NCI-H460 (cell line): ENCODE measurements around the gene RELB. TPM values are rescaled to one million over a fixed set of nuclear protein-coding genes. Genes with fewer than 3 reads are reported as not detected.

ENCODE experiments used
- DNase-seq: peaks from one replicate; pipeline ENCODE4 v3.0.0-alpha.2; 2016; ENCODE audit warnings: low read depth; ENCODE audit errors: extremely low read depth
- total RNA-seq: library from RNA; depleted of rRNA; stranded (reverse); fragments of >200 nt; shearing (Covaris generic); gene quantifications from 2 replicates; pipeline ENCODE4 v1.2.3, GENCODE V29; 2014

Gene RELB
- total RNA-seq, 1 experiment from 2014 or later, result 12.5 TPM

DNA sequence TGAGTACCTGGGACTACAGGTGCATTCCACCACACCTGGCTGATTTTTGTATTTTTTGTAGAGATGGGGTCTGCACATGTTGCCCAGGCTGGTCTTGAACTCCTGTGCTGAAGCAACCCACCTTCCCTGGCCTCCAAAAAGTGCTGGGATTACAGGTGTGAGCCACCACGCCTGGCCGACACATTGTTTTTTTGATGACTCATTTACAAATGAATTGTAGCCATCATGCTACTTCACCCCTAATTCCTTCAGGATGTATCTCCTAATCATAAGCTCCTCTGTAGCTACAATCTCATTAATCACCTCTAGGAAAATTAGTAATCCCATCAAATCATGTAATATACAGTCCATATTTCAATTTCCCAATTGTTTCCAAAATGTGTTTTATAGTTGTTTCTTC is 17.9 kb downstream of the RELB start:
- DNase-seq, result no peak

- DNase-seq, result no peak
Observed at GRCh38 chr19:45020071-45020470, 18.8 kb downstream of the RELB start.

DNA sequence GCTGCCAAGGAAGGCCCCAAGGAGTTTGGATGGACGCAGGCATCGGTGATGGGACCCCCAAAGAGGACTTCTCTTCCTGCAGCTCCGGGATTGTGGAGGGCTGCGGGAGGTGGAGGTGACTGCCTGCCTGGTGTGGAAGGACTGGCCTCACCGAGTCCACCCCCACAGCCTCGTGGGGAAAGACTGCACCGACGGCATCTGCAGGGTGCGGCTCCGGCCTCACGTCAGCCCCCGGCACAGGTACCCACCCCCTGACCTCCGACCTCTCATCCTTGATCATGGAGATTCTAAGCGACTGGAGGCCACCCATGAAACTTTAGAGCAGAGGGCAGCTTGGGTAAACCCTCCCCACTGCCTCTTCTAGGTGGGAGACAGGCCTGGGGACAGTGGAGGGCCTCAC is 20.7 kb downstream of the RELB start:
- DNase-seq, result no peak

- no peak for DNase-seq
Observed at GRCh38 chr19:45023048-45023447, 21.8 kb downstream of the RELB start.

DNA sequence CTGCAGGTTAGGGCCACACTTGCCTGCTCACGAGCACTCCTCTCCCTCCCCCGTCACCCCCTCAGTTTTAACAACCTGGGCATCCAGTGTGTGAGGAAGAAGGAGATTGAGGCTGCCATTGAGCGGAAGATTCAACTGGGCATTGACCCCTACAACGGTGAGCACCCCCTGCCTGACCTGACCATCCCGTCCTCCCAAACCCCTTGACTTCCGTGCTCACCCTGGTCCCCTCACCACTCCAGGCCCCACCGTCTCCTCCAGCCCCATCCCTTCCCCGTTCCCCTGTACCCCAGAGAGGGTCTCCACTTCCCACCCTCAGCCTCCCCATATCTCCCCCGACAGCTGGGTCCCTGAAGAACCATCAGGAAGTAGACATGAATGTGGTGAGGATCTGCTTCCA is 24.0 kb downstream of the RELB start:
- no peak for DNase-seq

DNA sequence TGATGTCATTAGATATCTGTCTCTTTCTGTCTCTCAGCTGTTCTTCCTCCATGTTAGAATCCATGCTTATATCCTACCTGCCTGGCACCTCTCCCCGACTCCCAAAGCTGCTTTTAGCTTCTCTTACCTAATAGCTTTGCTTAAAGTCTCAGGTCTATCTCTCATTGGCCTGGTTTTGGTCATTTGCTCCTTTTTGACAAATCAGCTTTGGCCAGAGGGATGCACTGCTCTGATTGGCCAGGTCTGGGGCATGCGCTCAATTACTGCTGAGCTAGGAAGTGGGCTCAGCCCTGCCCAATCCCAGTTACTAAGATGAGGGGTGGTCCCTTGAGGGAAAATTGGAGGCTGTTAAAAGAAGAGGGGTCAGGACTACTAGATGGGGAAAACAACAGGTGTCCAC is 26.1 kb downstream of the RELB start:
- DNase-seq, result no peak

GRCh38 chr19:45030825-45031224 is 29.6 kb downstream of the RELB start:
- no peak for DNase-seq

- DNase-seq, result no peak
Observed at GRCh38 chr19:45032421-45032820, 31.2 kb downstream of the RELB start.

GRCh38 chr19:45035755-45036154 is 34.5 kb downstream of the RELB start:
- DNase-seq, result no peak

GRCh38 chr19:45037393-45038169 is 36.3 kb downstream of the RELB start:
- no peak for DNase-seq

- peak; percentile 76 for DNase-seq
Observed at GRCh38 chr19:45038931-45039893, 37.9 kb downstream of the RELB start, which contains the start of gene CLASRP. CLASRP (plus strand) TSS chr19:45039045; CDS start chr19:45040213, 1,168 bp downstream.

GRCh38 chr19:45040059-45040771 is 39.0 kb downstream of the RELB start:
- no peak for DNase-seq

GRCh38 chr19:45041125-45041524 is 39.9 kb downstream of the RELB start:
- DNase-seq, result no peak

DNA sequence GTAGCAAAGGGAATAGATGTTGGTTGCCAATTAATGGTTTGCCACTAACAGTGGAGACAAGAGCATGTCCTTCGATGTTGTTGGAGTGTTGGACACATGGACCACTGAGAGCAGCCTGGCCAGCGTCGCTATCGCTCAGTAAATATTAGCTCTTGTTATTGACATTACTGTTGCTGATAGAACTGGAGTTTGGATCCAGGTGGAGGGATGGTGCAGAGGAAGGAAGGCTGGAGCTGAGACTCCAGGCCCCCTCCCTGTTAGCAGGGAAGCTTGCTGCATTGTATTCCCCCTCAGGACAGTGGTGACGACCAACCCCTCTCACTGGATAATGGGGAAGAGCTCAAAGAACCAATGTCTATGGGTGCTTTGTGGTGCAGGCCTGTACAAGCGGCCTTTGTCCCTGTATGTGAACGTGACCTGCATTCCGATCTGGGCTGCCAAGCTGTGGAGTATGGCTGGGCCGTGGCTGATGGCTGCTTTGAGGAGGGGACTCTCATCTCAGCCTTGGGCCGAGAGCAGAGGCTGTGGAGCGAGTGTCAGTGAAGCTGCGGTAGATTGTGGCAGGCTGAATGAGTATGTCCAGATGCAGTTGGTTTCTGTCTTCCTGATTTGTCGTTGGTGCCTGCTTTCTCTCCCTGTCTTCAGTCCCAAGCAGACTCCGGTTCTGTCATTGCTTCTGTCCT is 44.5 kb downstream of the RELB start:
- no peak for DNase-seq

GRCh38 chr19:45046355-45046754 is 45.1 kb downstream of the RELB start:
- DNase-seq, result no peak

DNA sequence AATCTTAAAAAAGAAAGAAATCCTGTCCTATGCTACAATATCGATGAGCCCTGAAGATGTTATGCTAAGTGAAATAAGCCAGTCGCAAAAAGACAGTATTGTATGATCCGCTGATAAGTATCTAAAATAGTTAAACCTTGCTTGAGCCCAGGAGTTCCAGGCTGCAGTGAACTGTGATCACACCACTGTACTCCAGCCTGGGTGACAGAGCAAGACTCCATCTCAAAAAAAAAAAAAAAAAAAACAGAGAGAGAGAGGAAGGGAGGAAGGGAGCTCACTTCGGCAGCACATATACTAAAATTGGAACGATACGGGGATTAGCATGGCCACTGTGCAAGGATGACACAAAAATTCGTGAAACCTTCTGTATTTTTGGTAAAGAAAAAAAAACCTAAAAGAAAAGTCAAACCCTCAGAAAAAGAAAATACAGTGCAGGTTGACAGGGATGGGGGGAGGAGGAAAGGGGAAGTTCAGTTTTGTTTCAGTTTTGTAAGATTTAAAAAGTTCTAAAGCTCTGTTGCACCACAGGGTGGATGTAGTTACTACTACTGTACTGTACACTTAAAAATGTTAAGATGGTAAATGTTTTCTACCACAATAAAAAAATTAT is 46.0 kb downstream of the RELB start:
- DNase-seq, result no peak

DNA sequence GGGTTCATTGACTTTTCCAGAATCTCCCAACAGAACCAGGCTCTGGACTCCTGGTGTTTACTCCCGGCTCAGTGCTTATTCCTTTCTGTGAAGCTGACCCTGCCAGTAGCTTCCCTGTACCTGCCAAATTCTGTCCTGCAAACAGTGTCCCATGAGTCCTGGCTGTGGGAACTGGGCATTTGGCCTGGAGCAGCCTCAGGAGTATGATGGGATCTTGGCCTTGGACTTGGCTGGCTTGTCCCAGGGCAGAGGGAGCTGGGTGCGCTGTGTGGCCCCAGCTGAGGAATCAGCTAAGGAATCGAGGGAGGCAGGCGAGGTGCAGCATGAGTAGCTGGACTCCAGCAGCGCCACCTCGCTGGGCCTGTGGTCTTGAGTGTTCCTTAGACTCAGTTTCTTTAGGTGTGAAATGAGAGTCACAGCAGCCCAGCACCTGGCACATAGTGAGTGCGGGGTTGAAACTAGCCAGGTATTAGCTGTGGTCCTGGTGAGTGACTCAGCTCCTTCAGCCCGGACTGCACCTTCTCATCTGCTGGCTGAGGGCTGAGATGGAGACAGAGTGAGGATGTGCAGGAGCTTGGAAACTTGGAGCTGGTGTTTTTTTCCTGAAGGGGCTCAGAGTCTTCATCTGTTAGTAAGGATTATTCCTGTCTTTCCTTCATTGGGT is 47.9 kb downstream of the RELB start:
- no peak for DNase-seq

DNA sequence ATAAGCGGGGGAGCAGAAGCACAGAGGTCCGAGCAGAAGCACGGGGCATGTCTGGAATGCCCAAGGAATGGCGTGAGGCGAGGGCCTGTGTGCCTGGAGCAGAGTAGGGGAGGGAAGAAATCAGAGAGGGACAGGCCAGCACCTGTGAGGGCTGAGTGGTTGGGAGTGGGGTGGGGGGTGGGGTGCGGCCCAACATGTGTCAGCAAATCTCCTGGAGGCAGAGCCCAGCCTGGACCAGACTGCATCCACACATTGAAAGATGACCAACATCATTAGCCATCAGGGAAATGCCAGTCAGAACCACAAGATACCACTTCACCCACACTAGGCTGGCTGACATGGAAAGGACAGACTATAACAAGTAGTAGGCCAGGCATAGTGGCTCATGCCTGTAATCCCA is 48.8 kb downstream of the RELB start:
- DNase-seq, result no peak

GRCh38 chr19:45051929-45052579 is 50.8 kb downstream of the RELB start:
- DNase-seq, result no peak
